Vagina (tissue), 2 donors: ENCODE measurements around the gene PTPRN2.

Source experiments
- POLR2AphosphoS5 ChIP-seq, 2 donors: sonication (generic); formaldehyde crosslinking; IDR thresholded peaks; one replicate each; pipeline ENCODE4 v1.9.0; 2017; ENCODE audit warnings: antibody characterized with exemption in 2 of 2, mild to moderate bottlenecking in 2 of 2, low read depth in 1 of 2; ENCODE audit not compliant: insufficient read depth in 1 of 2
- TF ChIP-seq, protein P1 (sequence below), 3 experiments: fragments of 450-650 bp in 2 of 3; fragments of 200-600 bp in 1 of 3; sonication (generic) in 1 of 3; IDR thresholded peaks; one replicate each; pipeline ENCODE4 v1.5.1; 2017 to 2019; ENCODE audit warnings: antibody characterized with exemption in 3 of 3, mild to moderate bottlenecking in 2 of 3, moderate library complexity in 2 of 3

DNA sequence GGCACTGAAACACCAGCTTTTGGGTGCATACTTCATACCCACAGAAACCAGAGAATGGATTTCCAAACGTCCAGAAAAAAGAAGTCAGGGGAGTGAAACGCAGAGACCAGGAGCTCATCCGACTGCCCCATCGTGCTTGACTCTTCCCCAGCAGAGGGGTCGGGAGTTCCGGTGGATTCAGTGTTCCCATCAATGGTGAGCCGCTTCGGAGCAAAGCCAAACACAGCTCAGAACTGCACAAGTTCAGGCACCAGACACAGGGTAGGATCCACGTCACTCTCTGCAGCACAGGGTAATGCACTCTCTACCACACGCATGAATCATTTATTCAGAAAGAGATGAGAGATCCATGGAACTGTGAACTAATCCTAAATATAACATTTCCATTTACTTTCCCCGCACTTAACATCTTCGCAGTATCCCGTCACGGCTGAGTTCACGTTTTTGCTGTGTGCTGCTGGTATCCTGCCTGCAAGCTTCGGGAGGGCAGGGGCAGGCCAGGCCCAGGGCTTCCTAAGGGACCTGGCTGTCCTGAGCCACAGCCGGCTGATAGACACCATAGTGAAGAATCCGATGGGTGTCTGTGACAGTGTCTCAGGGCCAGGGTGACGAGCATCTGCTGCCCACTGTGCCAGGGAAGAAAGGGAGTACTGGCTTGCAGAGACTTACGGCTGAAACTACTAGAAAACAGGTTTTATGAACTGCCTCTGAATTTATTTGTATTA lies 545.3 kb downstream of the PTPRN2 start:
- TF ChIP-seq POLR2AphosphoS5 (IDR thresholded peaks at IDR 0.05; ENCODE audit: insufficient read depth in 1 of 2, low read depth in 1 of 2), result no peak
- TF ChIP-seq, protein P1, sequence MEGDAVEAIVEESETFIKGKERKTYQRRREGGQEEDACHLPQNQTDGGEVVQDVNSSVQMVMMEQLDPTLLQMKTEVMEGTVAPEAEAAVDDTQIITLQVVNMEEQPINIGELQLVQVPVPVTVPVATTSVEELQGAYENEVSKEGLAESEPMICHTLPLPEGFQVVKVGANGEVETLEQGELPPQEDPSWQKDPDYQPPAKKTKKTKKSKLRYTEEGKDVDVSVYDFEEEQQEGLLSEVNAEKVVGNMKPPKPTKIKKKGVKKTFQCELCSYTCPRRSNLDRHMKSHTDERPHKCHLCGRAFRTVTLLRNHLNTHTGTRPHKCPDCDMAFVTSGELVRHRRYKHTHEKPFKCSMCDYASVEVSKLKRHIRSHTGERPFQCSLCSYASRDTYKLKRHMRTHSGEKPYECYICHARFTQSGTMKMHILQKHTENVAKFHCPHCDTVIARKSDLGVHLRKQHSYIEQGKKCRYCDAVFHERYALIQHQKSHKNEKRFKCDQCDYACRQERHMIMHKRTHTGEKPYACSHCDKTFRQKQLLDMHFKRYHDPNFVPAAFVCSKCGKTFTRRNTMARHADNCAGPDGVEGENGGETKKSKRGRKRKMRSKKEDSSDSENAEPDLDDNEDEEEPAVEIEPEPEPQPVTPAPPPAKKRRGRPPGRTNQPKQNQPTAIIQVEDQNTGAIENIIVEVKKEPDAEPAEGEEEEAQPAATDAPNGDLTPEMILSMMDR (IDR thresholded peaks at IDR 0.05), result no peak
